H1 (cell line): ENCODE results near the gene PLA2G15.

Source experiments
- ATF2 ChIP-seq: IDR thresholded peaks from 2 replicates; pipeline ENCODE4 v1.6.1; 2012; ENCODE audit warnings: low read length, inconsistent platforms
- CTCF ChIP-seq, 3 experiments: IDR thresholded peaks; 1 replicate in 2 of 3; 2 replicates in 1 of 3; pipeline versions ENCODE4 v1.5.1 to v1.6.1; 2011; ENCODE audit warnings: low read length in 3 of 3, mild to moderate bottlenecking in 3 of 3, inconsistent platforms in 2 of 3, low read depth in 1 of 3, moderate library complexity in 1 of 3; ENCODE audit not compliant: insufficient read depth in 1 of 3; ENCODE audit errors: control extremely low read depth in 1 of 3
- EZH2 ChIP-seq: fragments of 200-600 bp; sonication (generic); IDR thresholded peaks from 2 replicates; pipeline ENCODE4 v1.7.1; 2012; ENCODE audit warnings: low read depth, mild to moderate bottlenecking, moderate library complexity, low read length, inconsistent platforms; ENCODE audit not compliant: severe bottlenecking
- GABPA ChIP-seq: IDR thresholded peaks from 2 replicates; pipeline ENCODE4 v1.6.1; 2011; ENCODE audit warnings: mild to moderate bottlenecking, low read length, moderate library complexity, borderline replicate concordance; ENCODE audit not compliant: insufficient read depth
- HDAC2 ChIP-seq, 2 experiments: fragments of 300-600 bp in 1 of 2; sonication (generic) in 1 of 2; IDR thresholded peaks; 2 replicates each; pipeline ENCODE4 v1.6.1; 2011 to 2012; ENCODE audit warnings: low read depth in 2 of 2, low read length in 2 of 2, mild to moderate bottlenecking in 2 of 2, moderate library complexity in 2 of 2, borderline replicate concordance in 1 of 2, inconsistent platforms in 1 of 2
- POLR2A ChIP-seq, 2 experiments: IDR thresholded peaks; 1 replicate in 1 of 2; 2 replicates in 1 of 2; pipeline ENCODE4 v1.6.1; 2011; ENCODE audit warnings: low read depth in 2 of 2, low read length in 2 of 2, mild to moderate bottlenecking in 2 of 2; ENCODE audit errors: control extremely low read depth in 1 of 2
- SP1 ChIP-seq: IDR thresholded peaks from 2 replicates; pipeline ENCODE4 v1.6.1; 2011; ENCODE audit warnings: low read depth, low read length

GRCh38 chr16:68251832-68252231 is 6.7 kb downstream of the PLA2G15 start:
- TF ChIP-seq ATF2 (no peak), POLR2A (IDR thresholded peaks at IDR 0.05; ENCODE audit: control extremely low read depth in 1 of 2, low read depth in 2 of 2, low read length in 2 of 2) (no peak), CTCF (IDR thresholded peaks at IDR 0.05; ENCODE audit: control extremely low read depth in 1 of 3, insufficient read depth in 1 of 3, low read depth in 1 of 3, low read length in 3 of 3) (no peak), GABPA (no peak), HDAC2 (IDR thresholded peaks at IDR 0.05; ENCODE audit: borderline replicate concordance in 1 of 2, low read depth in 2 of 2, low read length in 2 of 2) (no peak), EZH2 (no peak), SP1 (no peak)
